NCI-H524 treated with DMSO at 0.1 percent for 48 hours (cell line): ENCODE results near the gene PLPP4.

Source experiments
- DNase-seq: peaks from one replicate; lab custom pipeline; 2025; lab: John Stamatoyannopoulos, UW

The PLPP4 gene

GRCh38 chr10:120457431-120458172 lies 575 bp downstream of the PLPP4 start:
- DNase-seq: no peak

- no peak for DNase-seq
Observed at GRCh38 chr10:120458432-120458831, 1.4 kb downstream of the PLPP4 start.

- DNase-seq: no peak
Observed at GRCh38 chr10:120459185-120459584, 2.2 kb downstream of the PLPP4 start.

GRCh38 chr10:120460186-120460585 lies 3.2 kb downstream of the PLPP4 start:
- no peak for DNase-seq

- DNase-seq: no peak
Observed at GRCh38 chr10:120460776-120461175, 3.7 kb downstream of the PLPP4 start.

GRCh38 chr10:120462018-120462682 lies 5.1 kb downstream of the PLPP4 start:
- no peak for DNase-seq

GRCh38 chr10:120465138-120465537 lies 8.1 kb downstream of the PLPP4 start:
- no peak for DNase-seq

- DNase-seq: no peak
Observed at GRCh38 chr10:120466006-120466405, 9.0 kb downstream of the PLPP4 start.

GRCh38 chr10:120473593-120473992 lies 16.6 kb downstream of the PLPP4 start:
- no peak for DNase-seq

GRCh38 chr10:120474956-120475355 lies 17.9 kb downstream of the PLPP4 start:
- no peak for DNase-seq

GRCh38 chr10:120475844-120476791 lies 19.1 kb downstream of the PLPP4 start:
- DNase-seq: no peak

- DNase-seq: no peak
Observed at GRCh38 chr10:120477021-120477742, 20.2 kb downstream of the PLPP4 start.

- DNase-seq: no peak
Observed at GRCh38 chr10:120477743-120478141, 20.7 kb downstream of the PLPP4 start.

GRCh38 chr10:120478386-120478785 lies 21.4 kb downstream of the PLPP4 start:
- no peak for DNase-seq

GRCh38 chr10:120479506-120479905 lies 22.5 kb downstream of the PLPP4 start:
- no peak for DNase-seq

GRCh38 chr10:120480065-120480600 lies 23.1 kb downstream of the PLPP4 start:
- no peak for DNase-seq

- no peak for DNase-seq
Observed at GRCh38 chr10:120480848-120481247, 23.8 kb downstream of the PLPP4 start.

GRCh38 chr10:120483006-120483405 lies 26.0 kb downstream of the PLPP4 start:
- DNase-seq: no peak

GRCh38 chr10:120483651-120484301 lies 26.7 kb downstream of the PLPP4 start:
- DNase-seq: no peak

- DNase-seq: no peak
Observed at GRCh38 chr10:120485946-120486345, 28.9 kb downstream of the PLPP4 start.

- no peak for DNase-seq
Observed at GRCh38 chr10:120486671-120487205, 29.7 kb downstream of the PLPP4 start.
